ENCODE measurements around the gene PATJ.

DNA sequence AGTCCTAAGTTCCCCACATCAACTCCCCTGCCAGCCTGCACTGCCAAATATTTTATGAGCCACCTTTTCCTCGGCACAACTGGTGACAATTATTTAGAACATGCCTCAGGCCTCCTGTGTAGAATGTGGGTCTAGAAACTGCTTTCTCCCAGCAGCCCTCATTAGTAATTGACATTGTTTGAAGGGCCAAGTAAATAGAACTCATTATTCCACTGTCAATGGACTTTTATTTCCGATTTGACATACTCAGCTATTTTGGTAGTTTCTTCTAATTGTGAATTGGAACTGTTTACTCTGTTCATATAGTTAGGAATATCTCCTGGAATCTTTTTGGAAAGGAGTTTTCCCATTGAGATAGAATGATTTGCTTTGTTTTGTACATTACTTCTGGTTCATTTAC is 283.6 kb downstream of the PATJ start:
- TF ChIP-seq, protein P1, sequence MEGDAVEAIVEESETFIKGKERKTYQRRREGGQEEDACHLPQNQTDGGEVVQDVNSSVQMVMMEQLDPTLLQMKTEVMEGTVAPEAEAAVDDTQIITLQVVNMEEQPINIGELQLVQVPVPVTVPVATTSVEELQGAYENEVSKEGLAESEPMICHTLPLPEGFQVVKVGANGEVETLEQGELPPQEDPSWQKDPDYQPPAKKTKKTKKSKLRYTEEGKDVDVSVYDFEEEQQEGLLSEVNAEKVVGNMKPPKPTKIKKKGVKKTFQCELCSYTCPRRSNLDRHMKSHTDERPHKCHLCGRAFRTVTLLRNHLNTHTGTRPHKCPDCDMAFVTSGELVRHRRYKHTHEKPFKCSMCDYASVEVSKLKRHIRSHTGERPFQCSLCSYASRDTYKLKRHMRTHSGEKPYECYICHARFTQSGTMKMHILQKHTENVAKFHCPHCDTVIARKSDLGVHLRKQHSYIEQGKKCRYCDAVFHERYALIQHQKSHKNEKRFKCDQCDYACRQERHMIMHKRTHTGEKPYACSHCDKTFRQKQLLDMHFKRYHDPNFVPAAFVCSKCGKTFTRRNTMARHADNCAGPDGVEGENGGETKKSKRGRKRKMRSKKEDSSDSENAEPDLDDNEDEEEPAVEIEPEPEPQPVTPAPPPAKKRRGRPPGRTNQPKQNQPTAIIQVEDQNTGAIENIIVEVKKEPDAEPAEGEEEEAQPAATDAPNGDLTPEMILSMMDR (conservative IDR thresholded peaks at IDR 0.05; ENCODE audit: low read depth, low read length): no peak
- TF ChIP-seq EZH2phosphoT487 (IDR thresholded peaks at IDR 0.05; ENCODE audit: borderline replicate concordance, low read length): no peak
